HFF-Myc (cell line): ENCODE measurements around the gene DERL3.

Experiments
- DNase-seq: peaks from one replicate; pipeline ENCODE4 v3.0.0-alpha.2; 2011; ENCODE audit warnings: low read depth; ENCODE audit errors: extremely low read depth
- H3K4me3 ChIP-seq: replicated peaks from 2 replicates; pipeline ENCODE4 v1.5.1; 2011; ENCODE audit warnings: low read depth, mild to moderate bottlenecking, control low read depth, low read length
- TF ChIP-seq, protein P1 (sequence below): IDR thresholded peaks from 2 replicates; pipeline ENCODE4 v1.5.1; 2012; ENCODE audit warnings: mild to moderate bottlenecking, low read depth, low read length, control low read depth; ENCODE audit errors: missing control alignments

The DERL3 gene

DNA sequence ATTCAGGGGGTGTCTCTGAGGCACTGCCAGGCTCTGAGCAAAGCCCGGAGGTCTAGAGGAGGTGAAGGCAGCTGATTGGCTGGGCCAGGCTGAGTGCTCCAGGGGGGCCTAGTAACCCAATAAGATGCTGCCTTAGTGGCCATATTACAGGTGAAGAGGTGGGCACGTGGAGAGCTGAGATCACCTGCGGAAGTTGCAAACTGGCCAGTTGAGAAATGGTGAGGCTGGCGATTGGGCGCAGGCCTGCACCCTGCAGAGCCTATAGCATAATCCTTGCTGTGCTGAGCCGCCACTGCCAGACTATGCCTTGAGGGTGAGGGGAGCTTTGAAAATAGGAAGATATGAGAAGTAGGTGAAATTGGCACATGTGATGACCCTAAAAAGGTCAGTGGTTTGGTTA is 21.7 kb downstream of the DERL3 start:
- no peak overlapping the region for H3K4me3 ChIP-seq
- DNase-seq: no peak
- TF ChIP-seq, protein P1, sequence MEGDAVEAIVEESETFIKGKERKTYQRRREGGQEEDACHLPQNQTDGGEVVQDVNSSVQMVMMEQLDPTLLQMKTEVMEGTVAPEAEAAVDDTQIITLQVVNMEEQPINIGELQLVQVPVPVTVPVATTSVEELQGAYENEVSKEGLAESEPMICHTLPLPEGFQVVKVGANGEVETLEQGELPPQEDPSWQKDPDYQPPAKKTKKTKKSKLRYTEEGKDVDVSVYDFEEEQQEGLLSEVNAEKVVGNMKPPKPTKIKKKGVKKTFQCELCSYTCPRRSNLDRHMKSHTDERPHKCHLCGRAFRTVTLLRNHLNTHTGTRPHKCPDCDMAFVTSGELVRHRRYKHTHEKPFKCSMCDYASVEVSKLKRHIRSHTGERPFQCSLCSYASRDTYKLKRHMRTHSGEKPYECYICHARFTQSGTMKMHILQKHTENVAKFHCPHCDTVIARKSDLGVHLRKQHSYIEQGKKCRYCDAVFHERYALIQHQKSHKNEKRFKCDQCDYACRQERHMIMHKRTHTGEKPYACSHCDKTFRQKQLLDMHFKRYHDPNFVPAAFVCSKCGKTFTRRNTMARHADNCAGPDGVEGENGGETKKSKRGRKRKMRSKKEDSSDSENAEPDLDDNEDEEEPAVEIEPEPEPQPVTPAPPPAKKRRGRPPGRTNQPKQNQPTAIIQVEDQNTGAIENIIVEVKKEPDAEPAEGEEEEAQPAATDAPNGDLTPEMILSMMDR: no peak

DNA sequence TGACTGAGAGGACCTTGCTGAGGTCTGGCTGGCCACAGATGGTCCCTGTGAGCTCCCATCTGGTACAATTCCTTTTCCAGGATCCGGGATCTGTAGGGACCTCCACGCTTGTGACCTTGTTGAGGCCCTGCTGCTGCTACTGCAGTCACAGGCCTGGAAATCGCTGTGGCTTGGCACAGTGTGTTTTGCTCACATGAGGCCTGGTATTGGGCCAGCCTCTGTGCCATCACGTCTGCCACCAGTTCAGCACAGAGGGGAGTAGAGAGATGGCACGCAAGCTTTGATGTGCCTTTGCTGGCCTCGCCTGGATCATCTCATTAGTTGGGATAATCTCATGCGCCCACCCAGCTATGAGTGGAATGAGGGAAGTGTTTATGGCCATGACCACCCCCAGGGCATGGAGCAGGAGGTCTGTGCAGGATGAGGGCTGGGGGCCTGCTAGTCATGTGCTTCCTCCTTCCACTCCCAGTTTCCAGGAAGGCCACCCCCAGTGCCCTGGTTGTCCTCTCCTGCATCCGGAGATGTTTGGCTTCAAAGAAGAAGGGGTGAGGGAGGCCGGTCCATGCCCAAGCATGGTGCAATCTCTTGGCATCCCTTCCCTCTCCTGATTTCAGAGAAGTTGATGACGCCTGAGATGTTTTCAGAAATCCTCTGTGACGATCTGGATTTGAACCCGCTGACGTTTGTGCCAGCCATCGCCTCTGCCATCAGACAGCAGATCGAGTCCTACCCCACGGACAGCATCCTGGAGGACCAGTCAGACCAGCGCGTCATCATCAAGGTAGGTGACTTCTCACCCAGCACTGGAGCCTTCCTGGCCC is 22.4 kb downstream of the DERL3 start:
- H3K4me3 ChIP-seq: no peak overlapping the region
- no peak for DNase-seq
- TF ChIP-seq, protein P1: no peak

DNA sequence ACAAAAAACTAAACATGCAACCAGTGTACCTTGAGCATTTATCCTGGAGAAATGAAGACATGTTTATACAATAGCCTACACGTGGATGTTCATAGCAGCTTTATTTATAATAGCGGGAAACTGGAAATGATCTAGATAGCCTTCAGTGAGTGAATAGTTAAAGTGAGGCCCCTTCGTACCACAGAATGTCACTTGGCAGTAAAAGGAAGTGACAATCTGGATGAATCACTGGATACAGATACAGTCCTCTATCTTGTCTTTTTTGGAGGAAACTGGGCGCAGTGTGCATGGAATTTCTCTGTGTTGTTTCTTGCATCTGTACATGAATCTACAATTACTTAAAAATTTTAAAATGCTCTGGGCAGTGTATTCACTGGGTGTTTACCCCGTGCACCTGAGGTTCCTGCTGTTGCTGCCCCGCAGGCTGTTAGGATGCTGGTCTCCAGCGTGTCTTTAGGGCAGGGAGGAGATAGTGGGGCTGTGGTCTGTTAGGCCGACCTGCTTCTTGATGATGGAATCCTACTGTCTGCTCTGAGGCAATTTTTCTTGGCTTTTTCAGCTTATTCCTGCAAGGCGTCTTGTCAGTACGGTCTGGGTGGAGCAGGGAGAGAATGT is 23.2 kb downstream of the DERL3 start:
- no peak for DNase-seq
- TF ChIP-seq, protein P1: no peak
- H3K4me3 ChIP-seq: no peak overlapping the region

DNA sequence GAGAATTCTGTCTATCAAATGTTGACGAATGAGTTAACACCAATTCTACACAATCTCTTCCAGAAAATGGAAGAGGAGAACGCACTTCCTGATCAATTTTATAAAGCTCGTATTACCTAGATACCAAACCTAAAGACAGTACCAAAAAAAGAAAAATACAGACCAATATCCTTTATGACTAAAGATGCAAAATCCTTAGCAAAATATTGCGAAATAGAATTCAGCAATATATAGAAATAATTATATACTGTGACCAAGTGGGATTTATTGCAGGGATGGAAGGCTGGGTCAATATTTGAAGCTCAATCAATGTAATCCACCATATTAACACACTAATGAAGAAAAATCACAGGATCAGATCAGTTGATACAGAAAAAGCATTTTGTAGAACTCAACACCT is 26.4 kb downstream of the DERL3 start:
- DNase-seq: no peak
- TF ChIP-seq, protein P1: no peak
- no peak overlapping the region for H3K4me3 ChIP-seq

DNA sequence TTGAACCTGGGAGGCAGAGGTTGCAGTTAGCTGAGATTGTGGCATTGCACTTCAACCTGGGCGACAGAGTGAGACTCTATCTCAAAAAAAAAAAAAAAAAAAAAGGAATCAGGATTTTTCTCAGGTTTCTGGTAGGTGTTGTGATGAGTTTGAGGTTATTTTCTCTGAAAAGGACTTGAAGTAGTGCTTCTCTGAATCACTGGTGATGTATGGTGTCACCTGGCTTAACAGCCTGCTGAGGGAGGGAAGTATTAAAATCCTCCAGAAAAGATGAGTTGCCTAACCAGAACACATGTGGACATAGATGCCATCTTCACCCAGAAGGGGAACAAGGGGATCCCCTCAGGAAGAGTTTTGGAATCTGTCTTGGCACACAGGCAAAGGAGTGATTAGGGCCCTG is 32.0 kb downstream of the DERL3 start:
- no peak for DNase-seq
- H3K4me3 ChIP-seq: no peak overlapping the region
- TF ChIP-seq, protein P1: no peak

DNA sequence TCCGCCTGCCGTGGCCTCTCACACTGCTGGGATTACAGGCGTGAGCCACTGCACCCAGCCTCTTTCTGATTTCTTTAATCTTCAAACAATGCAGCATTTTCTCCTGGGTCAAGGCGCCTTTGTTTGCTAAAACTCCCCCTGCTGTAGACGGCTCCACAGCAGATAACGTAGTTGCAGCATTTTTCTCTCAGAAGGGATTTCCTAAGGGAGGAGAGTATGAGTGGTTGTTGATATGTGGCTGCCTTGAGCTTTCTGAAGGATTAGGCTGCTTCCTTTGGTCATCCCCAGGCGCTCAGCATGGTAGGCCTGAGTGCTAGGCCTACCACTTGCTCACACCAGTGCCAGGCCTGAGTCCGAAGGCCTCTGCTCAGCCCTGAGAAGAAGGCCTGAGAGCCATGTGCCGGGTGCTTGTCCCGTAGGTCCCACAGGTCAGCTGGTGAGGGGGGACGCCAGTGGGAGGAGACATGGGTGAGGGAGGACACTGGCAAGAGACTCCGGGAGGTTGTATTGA is 34.0 kb downstream of the DERL3 start:
- no peak for DNase-seq
- TF ChIP-seq, protein P1: no peak

More for the DNA sequence above, 34.0 kb downstream of the DERL3 start:
- H3K4me3 ChIP-seq: no peak overlapping the region
